8988T (cell line): Measurements from ENCODE around the gene MAN1A1.

ENCODE experiments used
- DNase-seq: peaks from one replicate; pipeline ENCODE4 v3.0.0; 2011

The MAN1A1 gene

DNA sequence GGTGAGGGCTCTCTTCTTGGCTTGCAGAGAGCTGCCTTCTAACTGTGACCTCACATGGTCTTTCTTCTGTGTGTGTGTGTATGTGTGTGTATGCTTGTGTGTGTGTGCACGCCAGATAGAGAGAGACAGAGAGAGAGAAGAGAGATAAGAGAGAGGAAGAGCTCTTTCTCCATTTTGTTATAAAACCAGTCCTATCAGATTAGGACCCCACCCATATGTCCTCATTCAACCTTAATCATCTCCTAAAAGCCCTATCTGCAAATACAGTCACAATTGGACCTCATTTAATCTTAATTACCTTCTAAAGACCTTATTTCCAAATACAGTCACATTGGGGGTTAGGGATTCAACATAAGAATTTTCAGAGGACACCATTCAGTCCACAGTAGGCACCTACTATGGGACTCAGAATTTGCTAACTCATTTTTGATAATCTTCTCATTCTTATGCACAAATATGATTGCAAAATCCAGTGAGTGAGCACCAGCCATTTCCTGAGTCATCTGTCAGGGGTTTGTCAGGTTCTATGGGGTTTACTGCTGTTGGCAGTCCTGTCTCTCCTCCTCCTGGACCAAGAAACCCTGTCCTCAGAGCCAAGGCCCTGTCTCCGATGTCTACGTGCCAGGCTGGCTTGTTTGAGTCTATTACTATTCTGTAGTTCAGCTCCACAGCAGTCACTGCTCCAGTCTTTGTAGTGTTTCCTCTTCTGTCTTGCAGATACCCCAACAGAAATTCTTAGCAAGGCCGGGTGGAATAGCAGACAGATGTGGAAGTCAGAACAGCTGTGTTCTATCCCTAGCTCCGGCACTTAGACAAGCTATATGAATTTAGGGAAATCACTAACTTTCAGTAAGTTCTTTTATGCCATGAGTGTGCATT lies 212.1 kb downstream of the MAN1A1 start:
- no peak for DNase-seq

DNA sequence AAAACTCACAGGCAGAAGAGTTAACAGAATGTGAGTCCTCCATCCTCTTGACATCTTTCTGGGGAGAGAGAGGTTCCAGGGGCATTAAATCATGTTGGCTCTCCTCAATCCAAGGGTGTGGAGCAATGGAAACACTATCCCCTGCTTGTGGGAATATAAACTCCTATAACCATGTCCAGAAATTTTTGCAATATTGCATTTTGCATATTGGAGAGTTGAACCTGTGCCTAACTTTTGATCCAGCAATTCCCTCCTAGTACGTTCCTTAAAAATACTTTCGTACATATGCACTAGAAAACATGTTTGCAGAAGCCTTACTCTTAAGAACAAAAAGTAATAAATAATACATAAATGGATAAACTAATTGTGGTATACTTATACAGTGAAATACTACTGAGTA lies 214.8 kb downstream of the MAN1A1 start:
- DNase-seq, result no peak

DNA sequence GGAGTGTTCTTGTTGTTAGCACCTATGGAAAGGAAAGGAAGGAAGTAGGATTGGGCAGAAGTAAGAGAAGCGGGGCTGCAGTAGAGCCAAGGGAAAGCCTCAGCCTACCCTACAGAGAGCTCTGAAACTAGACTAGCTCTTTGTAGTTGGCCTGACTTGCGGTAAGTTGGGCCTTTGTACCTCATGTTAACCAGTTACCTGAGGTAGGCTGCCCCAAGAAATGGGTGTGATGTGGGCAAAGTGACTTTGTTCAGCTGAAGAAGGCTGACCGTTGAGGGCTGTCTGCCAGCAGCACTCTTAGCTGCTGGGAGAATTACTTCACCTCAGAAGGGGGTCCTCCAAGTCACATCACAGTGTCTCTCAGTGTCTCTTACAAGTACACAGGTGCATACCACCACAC lies 216.2 kb downstream of the MAN1A1 start:
- no peak for DNase-seq

- DNase-seq, result no peak
Measured at GRCh38 chr6:119132261-119132981, 217.1 kb downstream of the MAN1A1 start.

- DNase-seq, result no peak
Measured at GRCh38 chr6:119129968-119130484, 219.5 kb downstream of the MAN1A1 start.

GRCh38 chr6:119129148-119129967 lies 220.2 kb downstream of the MAN1A1 start:
- no peak for DNase-seq

- no peak for DNase-seq
Measured at GRCh38 chr6:119128252-119128912, 221.2 kb downstream of the MAN1A1 start.

- DNase-seq, result no peak
Measured at GRCh38 chr6:119127627-119128026, 221.9 kb downstream of the MAN1A1 start.
